Smooth muscle cell (in vitro differentiated cells): ENCODE data around the gene GTF2F2. TPM values are rescaled to one million over a fixed set of nuclear protein-coding genes. Genes with fewer than 3 reads are reported as not detected.

Experiments
- DNase-seq: peaks from one replicate; lab custom pipeline; 2025; ENCODE audit not compliant: unreplicated experiment; lab: John Stamatoyannopoulos, UW
- H2AFZ ChIP-seq: fragments of 200-600 bp; sonication (generic); 2 replicates; pipeline ENCODE4 v1.6.0; 2016; ENCODE audit warnings: antibody characterized with exemption, low read depth, mild to moderate bottlenecking
- H3F3A ChIP-seq: fragments of 200-600 bp; sonication (generic); 2 replicates; pipeline ENCODE4 v1.6.0; 2017; ENCODE audit warnings: antibody characterized with exemption, low read depth
- H3K27ac ChIP-seq: fragments of 200-600 bp; sonication (generic); 2 replicates; pipeline ENCODE4 v1.5.1; 2016; ENCODE audit warnings: low read depth, mild to moderate bottlenecking
- H3K27me3 ChIP-seq: fragments of 200-600 bp; sonication (generic); 2 replicates; pipeline ENCODE4 v1.6.1; 2016; ENCODE audit warnings: low read depth, mild to moderate bottlenecking
- H3K36me3 ChIP-seq: fragments of 200-600 bp; sonication (generic); 2 replicates; pipeline ENCODE4 v1.5.1; 2016; ENCODE audit warnings: low read depth
- H3K4me1 ChIP-seq: fragments of 200-600 bp; sonication (generic); 2 replicates; pipeline ENCODE4 v1.5.1; 2016; ENCODE audit warnings: low read depth
- H3K4me2 ChIP-seq: fragments of 200-600 bp; sonication (generic); 2 replicates; pipeline ENCODE4 v1.6.0; 2016; ENCODE audit warnings: mild to moderate bottlenecking
- H3K4me3 ChIP-seq: fragments of 200-600 bp; sonication (generic); 2 replicates; pipeline ENCODE4 v1.5.1; 2016; ENCODE audit warnings: mild to moderate bottlenecking
- H3K79me2 ChIP-seq: fragments of 200-600 bp; sonication (generic); 2 replicates; pipeline ENCODE4 v1.6.0; 2016; ENCODE audit warnings: low read depth, mild to moderate bottlenecking
- H3K9ac ChIP-seq: fragments of 200-600 bp; sonication (generic); 2 replicates; pipeline ENCODE4 v1.6.0; 2016; ENCODE audit warnings: low read depth
- H3K9me3 ChIP-seq: fragments of 200-600 bp; sonication (generic); replicated peaks from 2 replicates; pipeline ENCODE4 v1.5.1; 2016; ENCODE audit warnings: low read depth
- H4K20me1 ChIP-seq: fragments of 200-600 bp; sonication (generic); 2 replicates; pipeline ENCODE4 v1.6.0; 2016; ENCODE audit warnings: low read depth
- WGBS: methylation state at CpG from one replicate; pipeline ENCODE4 v1.1.7; 2016; ENCODE audit warnings: low lambda C conversion rate; 5-methylcytosine and 5-hydroxymethylcytosine counted together
- polyA plus RNA-seq: library from polyadenylated mRNA; unstranded; fragments of >200 nt; fragmentation: Nextera tagmentation; extraction: Ambion mirVana; gene quantifications from 2 replicates; pipeline ENCODE4 v1.2.1, GENCODE V29; 2016
- total RNA-seq: library from RNA; depleted of rRNA; stranded (reverse); fragments of >200 nt; gene quantifications from 2 replicates; pipeline ENCODE4 v1.2.3, GENCODE V29; 2014
- TF ChIP-seq, protein P1 (sequence below): fragments of 200-600 bp; sonication (generic); IDR thresholded peaks from 2 replicates; pipeline ENCODE4 v1.5.1; 2017; ENCODE audit warnings: borderline replicate concordance, mild to moderate bottlenecking, antibody characterized with exemption; ENCODE audit not compliant: insufficient read depth, poor library complexity, severe bottlenecking

GTF2F2 gene
- total and polyA plus RNA-seq, 2 experiments from 2014 or later, result 11.2 to 28.1 TPM

DNA sequence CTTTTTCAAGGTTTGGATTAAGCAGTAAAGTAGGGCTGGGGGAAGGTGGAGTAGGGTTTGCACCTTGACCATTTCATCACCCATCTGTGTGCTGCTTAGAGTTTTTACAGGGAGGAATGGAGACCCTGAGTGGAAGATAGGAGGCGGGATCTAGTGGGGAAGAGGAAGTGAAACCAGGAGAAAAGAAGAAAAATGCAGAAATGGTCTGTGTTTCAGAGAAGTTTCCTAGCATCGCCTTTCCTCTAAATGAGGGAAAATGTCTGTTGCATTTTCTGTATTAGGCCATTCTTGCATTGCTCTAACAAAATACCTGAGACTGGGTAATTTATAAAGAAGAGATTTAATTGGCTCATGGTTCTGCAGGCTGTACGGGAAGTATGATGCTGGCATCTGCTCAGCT, 156.6 kb downstream of the GTF2F2 start:
- Histone ChIP-seq H3K9ac (no peak overlapping the region), H3K4me2 (no peak overlapping the region), H3K4me1 (no peaks in the 10 kb centered on the region), H3K36me3 (peaks cover 3% of the 10 kb centered on the region), H3F3A (no peaks in the 10 kb centered on the region), H3K4me3 (no peak overlapping the region), H3K79me2 (no peaks in the 10 kb centered on the region), H3K27ac (no peak overlapping the region), H4K20me1 (no peaks in the 10 kb centered on the region), H3K9me3 (no peaks in the 10 kb centered on the region), H2AFZ (no peak overlapping the region), H3K27me3 (no peaks in the 10 kb centered on the region)
- WGBS, result 98% methylated on average over 3 of the region's 3 CpGs
- no peak for DNase-seq
- TF ChIP-seq, protein P1, sequence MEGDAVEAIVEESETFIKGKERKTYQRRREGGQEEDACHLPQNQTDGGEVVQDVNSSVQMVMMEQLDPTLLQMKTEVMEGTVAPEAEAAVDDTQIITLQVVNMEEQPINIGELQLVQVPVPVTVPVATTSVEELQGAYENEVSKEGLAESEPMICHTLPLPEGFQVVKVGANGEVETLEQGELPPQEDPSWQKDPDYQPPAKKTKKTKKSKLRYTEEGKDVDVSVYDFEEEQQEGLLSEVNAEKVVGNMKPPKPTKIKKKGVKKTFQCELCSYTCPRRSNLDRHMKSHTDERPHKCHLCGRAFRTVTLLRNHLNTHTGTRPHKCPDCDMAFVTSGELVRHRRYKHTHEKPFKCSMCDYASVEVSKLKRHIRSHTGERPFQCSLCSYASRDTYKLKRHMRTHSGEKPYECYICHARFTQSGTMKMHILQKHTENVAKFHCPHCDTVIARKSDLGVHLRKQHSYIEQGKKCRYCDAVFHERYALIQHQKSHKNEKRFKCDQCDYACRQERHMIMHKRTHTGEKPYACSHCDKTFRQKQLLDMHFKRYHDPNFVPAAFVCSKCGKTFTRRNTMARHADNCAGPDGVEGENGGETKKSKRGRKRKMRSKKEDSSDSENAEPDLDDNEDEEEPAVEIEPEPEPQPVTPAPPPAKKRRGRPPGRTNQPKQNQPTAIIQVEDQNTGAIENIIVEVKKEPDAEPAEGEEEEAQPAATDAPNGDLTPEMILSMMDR, result no peak

GRCh38 chr13:45278096-45278645, 157.9 kb downstream of the GTF2F2 start:
- H3K27ac ChIP-seq, result no peak overlapping the region
- H3F3A ChIP-seq, result no peaks in the 10 kb centered on the region
- H3K9me3 ChIP-seq, result no peaks in the 10 kb centered on the region
- H3K4me3 ChIP-seq, result no peak overlapping the region
- H3K36me3 ChIP-seq, result peaks cover 3% of the 10 kb centered on the region
- WGBS, result 93% methylated on average over 3 of the region's 3 CpGs
- no peak overlapping the region for H2AFZ ChIP-seq
- H3K4me2 ChIP-seq, result no peak overlapping the region
- no peaks in the 10 kb centered on the region for H3K27me3 ChIP-seq
- DNase-seq, result no peak
- TF ChIP-seq, protein P1, result no peak
- no peaks in the 10 kb centered on the region for H3K79me2 ChIP-seq
- no peak overlapping the region for H3K9ac ChIP-seq
- no peaks in the 10 kb centered on the region for H4K20me1 ChIP-seq
- H3K4me1 ChIP-seq, result no peaks in the 10 kb centered on the region

- WGBS, result 87% methylated on average over 7 of the region's 7 CpGs
- H3K27ac ChIP-seq, result no peak overlapping the region
Observed at GRCh38 chr13:45280011-45280410, 159.7 kb downstream of the GTF2F2 start.

More at GRCh38 chr13:45280011-45280410, 159.7 kb downstream of the GTF2F2 start:
- Histone ChIP-seq H3K4me2 (no peak overlapping the region), H3K79me2 (no peaks in the 10 kb centered on the region), H2AFZ (no peak overlapping the region), H3K4me1 (no peaks in the 10 kb centered on the region), H4K20me1 (no peaks in the 10 kb centered on the region), H3F3A (no peaks in the 10 kb centered on the region), H3K9me3 (no peaks in the 10 kb centered on the region), H3K9ac (no peak overlapping the region), H3K36me3 (no peaks in the 10 kb centered on the region), H3K27me3 (no peaks in the 10 kb centered on the region), H3K4me3 (no peak overlapping the region)
- TF ChIP-seq, protein P1, result no peak
- no peak for DNase-seq
